Hepatic stellate cell (primary cell): ENCODE results near the gene HOXC11.

Experiments
- DNase-seq: peaks from one replicate; pipeline ENCODE4 v3.0.0; 2011; ENCODE audit warnings: low spot score

Gene HOXC11

GRCh38 chr12:54009171-54010052 lies 36.5 kb downstream of the HOXC11 start:
- no peak for DNase-seq

GRCh38 chr12:54010053-54010971 lies 37.4 kb downstream of the HOXC11 start:
- no peak for DNase-seq

GRCh38 chr12:54010972-54011664 lies 38.2 kb downstream of the HOXC11 start:
- DNase-seq: no peak

GRCh38 chr12:54011665-54012532 lies 39.0 kb downstream of the HOXC11 start:
- no peak for DNase-seq

GRCh38 chr12:54012631-54013409 lies 39.9 kb downstream of the HOXC11 start:
- DNase-seq: no peak

DNA sequence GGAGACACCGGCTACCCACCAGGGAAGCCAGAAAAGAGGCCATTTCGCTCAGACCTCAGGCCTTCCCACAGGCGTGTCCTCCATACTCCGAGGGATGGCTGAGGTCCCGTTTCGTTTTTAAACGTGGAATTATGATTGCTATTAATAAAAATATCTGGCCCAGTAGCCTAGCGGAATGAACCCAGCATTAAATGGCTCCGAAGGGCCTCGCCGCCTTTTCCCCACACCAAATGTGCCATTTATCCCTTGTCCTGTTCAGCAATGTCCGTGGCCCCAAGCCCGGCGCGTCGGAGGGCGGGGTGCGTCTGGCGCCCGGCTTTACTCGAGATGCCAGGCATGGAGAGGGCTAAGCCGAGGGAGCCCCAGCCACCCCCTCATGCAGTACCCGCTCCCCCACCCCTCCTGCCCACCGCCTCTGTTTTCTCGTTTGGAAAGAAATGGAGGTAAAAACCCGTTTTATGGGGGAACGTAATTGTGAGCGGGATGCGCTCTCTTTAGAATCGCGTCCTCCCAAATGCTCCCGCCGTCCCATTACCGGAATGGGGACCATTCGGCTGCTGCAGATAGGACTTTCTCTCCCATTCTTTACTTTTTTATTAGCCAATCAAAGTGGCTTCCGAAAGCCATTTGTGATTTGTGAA lies 41.6 kb downstream of the HOXC11 start:
- DNase-seq: no peak

GRCh38 chr12:54015018-54015931 lies 42.3 kb downstream of the HOXC11 start:
- DNase-seq: no peak

- DNase-seq: no peak
These were observed 43.1 kb downstream of the HOXC11 start for GRCh38 chr12:54016051-54016450.

- DNase-seq: no peak
These were observed 43.6 kb downstream of the HOXC11 start for GRCh38 chr12:54016478-54016964.

DNA sequence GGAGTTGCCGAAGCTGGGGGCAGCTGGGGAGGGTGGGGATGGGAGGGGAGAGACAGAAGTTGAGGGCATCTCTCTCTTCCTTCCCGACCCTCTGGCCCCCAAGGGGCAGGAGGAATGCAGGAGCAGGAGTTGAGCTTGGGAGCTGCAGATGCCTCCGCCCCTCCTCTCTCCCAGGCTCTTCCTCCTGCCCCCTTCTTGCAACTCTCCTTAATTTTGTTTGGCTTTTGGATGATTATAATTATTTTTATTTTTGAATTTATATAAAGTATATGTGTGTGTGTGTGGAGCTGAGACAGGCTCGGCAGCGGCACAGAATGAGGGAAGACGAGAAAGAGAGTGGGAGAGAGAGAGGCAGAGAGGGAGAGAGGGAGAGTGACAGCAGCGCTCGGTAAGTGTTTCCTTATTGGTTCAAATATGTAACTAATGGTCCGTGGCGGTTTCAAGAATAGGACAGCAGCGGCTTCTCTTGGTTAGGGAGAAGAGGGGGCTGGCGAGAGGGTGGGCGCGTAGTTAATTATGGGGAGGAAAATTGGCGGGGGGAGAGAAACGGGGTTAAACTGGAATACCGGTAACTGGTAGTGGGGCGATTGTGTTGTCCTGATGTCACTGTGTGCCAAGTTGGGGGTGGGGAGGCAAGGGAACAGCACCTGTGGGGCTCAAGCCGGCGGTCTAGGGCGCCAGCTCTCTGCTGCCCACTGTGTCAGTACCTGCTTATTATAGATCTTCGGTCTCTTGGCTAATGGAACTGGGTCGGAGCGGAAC lies 44.3 kb downstream of the HOXC11 start:
- DNase-seq: no peak

DNA sequence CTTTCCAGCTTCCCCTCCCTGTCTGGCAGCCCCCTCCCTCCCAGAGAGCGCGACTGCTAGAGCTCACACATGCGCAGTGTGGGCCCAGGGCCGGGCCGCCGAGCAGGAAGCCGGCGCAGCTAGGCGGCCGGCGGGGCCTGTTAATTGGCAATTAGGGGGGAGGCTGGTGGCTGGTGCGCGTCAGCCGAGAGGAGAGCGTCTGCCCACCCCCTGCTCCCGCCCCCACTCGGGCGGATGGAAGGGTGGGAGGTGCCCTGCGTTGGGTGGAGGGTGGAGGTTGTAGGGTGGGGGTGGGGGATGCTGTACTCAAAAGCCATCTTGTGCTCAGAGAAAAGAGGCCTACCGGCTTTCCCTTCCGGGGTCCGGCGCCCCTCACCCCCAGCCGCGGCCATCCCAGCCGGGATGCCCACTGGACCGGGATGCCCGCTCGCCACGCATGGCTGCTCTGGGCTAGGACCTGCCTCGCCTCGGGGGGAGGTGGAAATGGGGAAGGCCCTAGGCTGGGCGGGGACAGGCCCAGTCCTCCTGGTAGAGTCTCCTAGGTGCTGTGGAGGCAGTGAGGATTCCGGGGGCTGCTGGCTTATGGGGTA lies 45.0 kb downstream of the HOXC11 start:
- DNase-seq: peak; percentile 59

DNA sequence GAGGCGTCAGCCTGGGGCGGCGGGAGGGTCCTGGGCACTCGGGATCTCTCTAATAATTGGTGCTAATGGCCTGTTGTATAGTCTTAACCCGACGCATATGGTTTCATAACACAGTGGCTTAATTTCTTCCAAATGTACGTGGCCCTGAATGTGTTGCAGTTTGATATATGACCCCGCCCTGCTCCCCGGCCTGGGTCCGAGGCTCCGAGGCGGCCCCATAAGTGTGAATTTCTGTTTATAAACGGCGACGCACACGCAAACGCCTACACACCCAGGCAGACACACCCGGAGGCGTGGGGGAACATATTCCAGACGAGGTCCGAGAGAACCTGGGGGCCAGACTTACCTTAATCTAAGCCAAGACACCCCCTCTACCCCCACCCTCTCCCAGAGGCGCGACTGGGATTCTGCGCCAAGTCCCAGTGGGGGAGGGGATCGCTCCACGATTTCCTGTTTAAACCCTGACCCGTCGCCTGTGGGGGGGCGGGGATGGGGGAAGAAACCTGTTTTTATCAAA lies 45.6 kb downstream of the HOXC11 start:
- DNase-seq: no peak

- DNase-seq: no peak
These were observed 46.3 kb downstream of the HOXC11 start for GRCh38 chr12:54019091-54019811.

GRCh38 chr12:54019924-54020590 lies 47.1 kb downstream of the HOXC11 start:
- no peak for DNase-seq

- no peak for DNase-seq
These were observed 47.9 kb downstream of the HOXC11 start for GRCh38 chr12:54020591-54021405.
